Measurements from ENCODE around the gene ST6GALNAC5. TPM values are rescaled to one million over a fixed set of nuclear protein-coding genes. Genes with fewer than 3 reads are reported as not detected.

Gene ST6GALNAC5
- total RNA-seq, 1 donor from 2014 or later: 30.7 TPM

- Mint-ChIP-seq H3K4me3 (no peak overlapping the region), H3K4me1 (no peaks in the 10 kb centered on the region), H3K9me3 (peaks cover 2% of the 10 kb centered on the region), H3K27me3 (ENCODE audit: insufficient read depth, low read depth) (no peaks in the 10 kb centered on the region), H3K27ac (no peak overlapping the region), H3K36me3 (peaks cover 62% of the 10 kb centered on the region)
- no peak for DNase-seq (ENCODE audit: low spot score)
- Histone ChIP-seq H3F3A (ENCODE audit: low read depth) (no peaks in the 10 kb centered on the region), H3K9ac (no peak overlapping the region), H3K36me3 (no peaks in the 10 kb centered on the region), H2AFZ (replicated peaks) (no peak overlapping the region), H3K79me2 (ENCODE audit: low read depth) (peaks cover 6% of the 10 kb centered on the region), H4K20me1 (ENCODE audit: low read depth) (no peaks in the 10 kb centered on the region), H3K4me2 (no peak overlapping the region), H3K9me3 (ENCODE audit: low read depth) (no peaks in the 10 kb centered on the region), H3K4me1 (no peaks in the 10 kb centered on the region), H3K27me3 (no peaks in the 10 kb centered on the region), H3K27ac (no peak overlapping the region), H3K4me3 (no peak overlapping the region)
- TF ChIP-seq, protein P1, sequence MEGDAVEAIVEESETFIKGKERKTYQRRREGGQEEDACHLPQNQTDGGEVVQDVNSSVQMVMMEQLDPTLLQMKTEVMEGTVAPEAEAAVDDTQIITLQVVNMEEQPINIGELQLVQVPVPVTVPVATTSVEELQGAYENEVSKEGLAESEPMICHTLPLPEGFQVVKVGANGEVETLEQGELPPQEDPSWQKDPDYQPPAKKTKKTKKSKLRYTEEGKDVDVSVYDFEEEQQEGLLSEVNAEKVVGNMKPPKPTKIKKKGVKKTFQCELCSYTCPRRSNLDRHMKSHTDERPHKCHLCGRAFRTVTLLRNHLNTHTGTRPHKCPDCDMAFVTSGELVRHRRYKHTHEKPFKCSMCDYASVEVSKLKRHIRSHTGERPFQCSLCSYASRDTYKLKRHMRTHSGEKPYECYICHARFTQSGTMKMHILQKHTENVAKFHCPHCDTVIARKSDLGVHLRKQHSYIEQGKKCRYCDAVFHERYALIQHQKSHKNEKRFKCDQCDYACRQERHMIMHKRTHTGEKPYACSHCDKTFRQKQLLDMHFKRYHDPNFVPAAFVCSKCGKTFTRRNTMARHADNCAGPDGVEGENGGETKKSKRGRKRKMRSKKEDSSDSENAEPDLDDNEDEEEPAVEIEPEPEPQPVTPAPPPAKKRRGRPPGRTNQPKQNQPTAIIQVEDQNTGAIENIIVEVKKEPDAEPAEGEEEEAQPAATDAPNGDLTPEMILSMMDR (IDR thresholded peaks at IDR 0.05): no peak
- TF ChIP-seq EZH2phosphoT487 (IDR thresholded peaks at IDR 0.05) (no peak), EZH2 (IDR thresholded peaks at IDR 0.05) (no peak)
Measured at GRCh38 chr1:76881762-76882161, 14.5 kb downstream of the ST6GALNAC5 start.

DNA sequence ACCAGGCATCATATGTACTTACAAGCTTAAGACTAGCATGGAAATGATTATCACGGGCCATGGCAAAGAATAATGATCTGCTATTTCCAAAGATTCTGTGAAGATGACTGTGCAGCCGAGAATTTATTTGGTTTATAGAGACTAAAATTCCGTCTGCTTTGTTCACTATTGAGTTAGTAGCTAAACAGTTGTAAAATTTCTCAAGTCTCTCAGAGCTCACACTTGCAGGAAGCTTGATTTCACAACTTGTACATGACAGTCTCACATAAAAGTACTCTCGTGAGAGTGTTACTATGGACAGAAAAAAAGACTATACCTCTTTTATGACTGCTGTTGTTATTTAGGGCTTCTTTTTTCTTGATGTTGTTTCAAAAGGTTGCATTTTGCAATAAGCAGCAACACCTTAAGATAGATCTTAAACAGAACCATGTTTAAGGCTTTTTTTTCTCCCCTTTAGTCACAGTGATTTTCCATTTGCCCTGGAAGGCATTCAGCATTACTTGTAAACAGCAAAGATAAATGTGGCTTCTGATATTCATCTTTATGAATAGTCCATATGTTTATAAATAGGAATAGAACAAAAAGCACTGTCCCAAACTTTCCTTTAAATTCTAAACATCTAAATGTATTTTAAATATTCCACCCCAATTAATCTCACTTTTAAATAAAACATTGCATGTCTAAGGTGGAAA, 24.8 kb downstream of the ST6GALNAC5 start:
- Histone ChIP-seq H3K27me3 (no peaks in the 10 kb centered on the region), H3K4me2 (no peak overlapping the region), H3K36me3 (peaks cover 6% of the 10 kb centered on the region), H2AFZ (replicated peaks) (no peak overlapping the region), H3K27ac (no peak overlapping the region), H3K9me3 (ENCODE audit: low read depth) (peaks cover 5% of the 10 kb centered on the region), H3K4me1 (no peaks in the 10 kb centered on the region), H4K20me1 (ENCODE audit: low read depth) (peaks cover 3% of the 10 kb centered on the region), H3K79me2 (ENCODE audit: low read depth) (no peaks in the 10 kb centered on the region), H3K9ac (no peak overlapping the region), H3F3A (ENCODE audit: low read depth) (no peaks in the 10 kb centered on the region), H3K4me3 (no peak overlapping the region)
- H3K9me3 Mint-ChIP-seq: peaks cover 27% of the 10 kb centered on the region
- H3K36me3 Mint-ChIP-seq: peaks cover 49% of the 10 kb centered on the region
- no peak overlapping the region for H3K27ac Mint-ChIP-seq
- no peaks in the 10 kb centered on the region for H3K4me1 Mint-ChIP-seq
- no peak for TF ChIP-seq EZH2 (IDR thresholded peaks at IDR 0.05)
- TF ChIP-seq EZH2phosphoT487 (IDR thresholded peaks at IDR 0.05): no peak
- TF ChIP-seq, protein P1 (IDR thresholded peaks at IDR 0.05): no peak
- no peaks in the 10 kb centered on the region for H3K27me3 Mint-ChIP-seq (ENCODE audit: insufficient read depth, low read depth)
- DNase-seq (ENCODE audit: low spot score): no peak
- no peak overlapping the region for H3K4me3 Mint-ChIP-seq

GRCh38 chr1:76892675-76893074, 25.4 kb downstream of the ST6GALNAC5 start:
- H3K27ac Mint-ChIP-seq: no peak overlapping the region
- Histone ChIP-seq H3K27me3 (no peaks in the 10 kb centered on the region), H4K20me1 (ENCODE audit: low read depth) (peaks cover 3% of the 10 kb centered on the region), H3F3A (ENCODE audit: low read depth) (no peaks in the 10 kb centered on the region), H3K27ac (no peak overlapping the region), H2AFZ (replicated peaks) (no peak overlapping the region), H3K9me3 (ENCODE audit: low read depth) (peaks cover 5% of the 10 kb centered on the region), H3K4me1 (no peaks in the 10 kb centered on the region), H3K79me2 (ENCODE audit: low read depth) (no peaks in the 10 kb centered on the region), H3K4me3 (no peak overlapping the region), H3K36me3 (peaks cover 6% of the 10 kb centered on the region), H3K4me2 (no peak overlapping the region), H3K9ac (no peak overlapping the region)
- peaks cover 44% of the 10 kb centered on the region for H3K36me3 Mint-ChIP-seq
- DNase-seq (ENCODE audit: low spot score): no peak
- H3K9me3 Mint-ChIP-seq: peaks cover 27% of the 10 kb centered on the region
- TF ChIP-seq EZH2 (IDR thresholded peaks at IDR 0.05): no peak
- TF ChIP-seq, protein P1 (IDR thresholded peaks at IDR 0.05): no peak
- no peak for TF ChIP-seq EZH2phosphoT487 (IDR thresholded peaks at IDR 0.05)
- no peaks in the 10 kb centered on the region for H3K27me3 Mint-ChIP-seq (ENCODE audit: insufficient read depth, low read depth)
- H3K4me1 Mint-ChIP-seq: no peaks in the 10 kb centered on the region
- H3K4me3 Mint-ChIP-seq: no peak overlapping the region
